C4-2B (cell line): ENCODE results near the gene PHETA2.

Source experiments
- H3K27ac ChIP-seq: fragments of 450-650 bp; 2 replicates; pipeline ENCODE4 v1.5.1; 2017
- ZFX ChIP-seq: fragments of 450-650 bp; IDR thresholded peaks from 2 replicates; pipeline ENCODE4 v1.6.1; 2017
- TF ChIP-seq, protein P1 (sequence below): fragments of 450-650 bp; conservative IDR thresholded peaks from 2 replicates; pipeline ENCODE4 v1.5.1; 2017; ENCODE audit warnings: mild to moderate bottlenecking

The PHETA2 gene

GRCh38 chr22:42077486-42078125 is 3.6 kb downstream of the PHETA2 start:
- TF ChIP-seq, protein P1, sequence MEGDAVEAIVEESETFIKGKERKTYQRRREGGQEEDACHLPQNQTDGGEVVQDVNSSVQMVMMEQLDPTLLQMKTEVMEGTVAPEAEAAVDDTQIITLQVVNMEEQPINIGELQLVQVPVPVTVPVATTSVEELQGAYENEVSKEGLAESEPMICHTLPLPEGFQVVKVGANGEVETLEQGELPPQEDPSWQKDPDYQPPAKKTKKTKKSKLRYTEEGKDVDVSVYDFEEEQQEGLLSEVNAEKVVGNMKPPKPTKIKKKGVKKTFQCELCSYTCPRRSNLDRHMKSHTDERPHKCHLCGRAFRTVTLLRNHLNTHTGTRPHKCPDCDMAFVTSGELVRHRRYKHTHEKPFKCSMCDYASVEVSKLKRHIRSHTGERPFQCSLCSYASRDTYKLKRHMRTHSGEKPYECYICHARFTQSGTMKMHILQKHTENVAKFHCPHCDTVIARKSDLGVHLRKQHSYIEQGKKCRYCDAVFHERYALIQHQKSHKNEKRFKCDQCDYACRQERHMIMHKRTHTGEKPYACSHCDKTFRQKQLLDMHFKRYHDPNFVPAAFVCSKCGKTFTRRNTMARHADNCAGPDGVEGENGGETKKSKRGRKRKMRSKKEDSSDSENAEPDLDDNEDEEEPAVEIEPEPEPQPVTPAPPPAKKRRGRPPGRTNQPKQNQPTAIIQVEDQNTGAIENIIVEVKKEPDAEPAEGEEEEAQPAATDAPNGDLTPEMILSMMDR, result no peak
- no peak for TF ChIP-seq ZFX
- H3K27ac ChIP-seq, result no peak overlapping the region; the same call in 1 of the 2 replicates

DNA sequence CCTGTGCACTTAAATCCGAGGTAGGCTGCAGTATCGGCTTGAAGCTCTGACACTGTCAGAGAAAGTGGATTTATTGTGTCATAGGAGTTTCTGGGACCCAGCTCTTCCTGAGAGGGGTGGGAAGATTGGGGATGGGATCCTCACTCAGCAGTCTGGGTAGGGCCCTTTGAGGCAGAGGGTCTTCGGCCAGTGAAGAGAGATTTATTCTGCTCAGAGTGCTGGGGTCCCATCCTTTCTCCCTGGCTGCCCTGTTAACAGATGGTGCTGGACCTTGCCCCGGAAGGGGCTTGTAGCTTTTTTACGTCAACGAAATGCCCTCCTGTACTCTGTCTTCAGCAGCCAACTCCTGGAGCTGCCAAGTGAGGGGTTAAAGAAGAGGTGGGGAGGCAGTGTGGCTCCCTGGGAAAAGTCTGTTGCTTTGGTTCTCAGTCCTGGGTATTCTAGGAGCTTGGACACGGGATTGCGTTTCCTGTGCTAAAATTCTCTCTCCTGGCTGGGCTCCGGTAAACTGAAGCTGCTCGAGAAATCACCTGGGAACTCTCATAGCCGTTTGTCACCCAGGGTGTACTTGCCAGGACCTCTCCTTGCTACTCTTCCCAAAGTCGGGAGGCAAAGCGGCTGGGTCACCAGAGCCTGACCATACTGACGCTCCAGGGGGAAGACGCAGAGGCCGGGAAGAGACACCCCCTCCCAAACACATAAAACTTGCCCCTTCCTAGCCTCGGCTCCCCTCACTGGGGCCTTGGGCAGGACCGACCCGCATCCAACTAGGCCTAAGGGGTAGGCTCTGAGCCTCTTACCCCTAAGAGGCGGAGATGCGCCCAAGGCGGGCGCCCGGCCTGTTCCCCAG is 4.6 kb downstream of the PHETA2 start:
- TF ChIP-seq ZFX, result no peak
- TF ChIP-seq, protein P1, result no peak
- H3K27ac ChIP-seq, result peak overlapping the region; percentile 93

DNA sequence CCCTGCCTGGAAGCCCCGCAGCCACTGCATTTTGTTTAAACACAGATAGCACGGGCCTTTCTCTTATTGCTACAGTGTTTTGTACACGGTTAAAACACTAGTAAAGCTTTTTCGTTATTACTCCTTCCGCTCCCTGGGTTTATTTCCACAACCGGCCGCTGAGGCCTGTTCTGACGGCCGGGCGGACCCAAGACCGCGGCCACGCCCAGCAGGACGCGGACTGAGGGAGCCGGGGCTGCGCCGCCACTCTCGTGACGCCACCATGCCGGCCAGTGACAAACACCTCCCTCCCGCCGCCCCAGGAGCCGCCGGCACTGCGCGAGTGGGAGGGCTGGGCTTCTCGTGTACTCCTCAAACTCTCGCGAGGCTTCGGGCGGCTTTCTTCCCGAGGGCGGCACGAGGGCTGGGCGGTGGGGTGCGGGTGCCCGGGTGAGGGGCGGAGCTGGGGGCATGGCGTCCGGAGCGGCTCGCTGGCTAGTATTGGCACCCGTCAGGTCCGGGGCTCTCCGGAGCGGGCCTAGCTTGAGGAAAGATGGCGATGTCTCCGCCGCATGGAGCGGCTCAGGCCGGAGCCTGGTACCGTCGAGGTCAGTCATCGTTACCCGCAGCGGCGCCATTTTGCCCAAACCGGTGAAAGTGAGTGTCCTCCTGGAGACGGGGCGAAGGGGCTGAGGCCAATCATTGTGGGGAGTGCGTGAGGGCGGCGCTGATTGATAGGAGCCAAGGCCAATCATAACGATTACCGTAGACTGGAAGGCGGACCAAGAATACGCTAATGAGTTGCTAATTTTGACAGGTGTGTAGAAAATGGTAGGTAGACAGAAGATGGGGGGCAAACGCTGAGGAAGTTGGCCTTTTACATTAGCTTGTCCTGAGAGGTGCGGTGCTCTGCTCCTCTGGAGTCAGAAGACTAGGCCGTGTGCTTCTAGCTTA is 5.5 kb downstream of the PHETA2 start, which contains the start of gene SMDT1:
SMDT1 (plus strand) TSS at position 382 of the 933 bp plus-strand sequence; CDS start at position 451, 69 bp downstream.
- peak; percentile 78 for TF ChIP-seq ZFX
- TF ChIP-seq, protein P1, result no peak
- peak within 1 kb of the TSS; percentile 93 for H3K27ac ChIP-seq

- H3K27ac ChIP-seq, result peak overlapping the region; percentile 93
- TF ChIP-seq ZFX, result no peak
- TF ChIP-seq, protein P1, result no peak
Measured at GRCh38 chr22:42080287-42080686, 6.2 kb downstream of the PHETA2 start.

GRCh38 chr22:42083119-42083518 is 9.1 kb downstream of the PHETA2 start:
- peak overlapping the region; percentile 93 for H3K27ac ChIP-seq
- TF ChIP-seq, protein P1, result no peak

- TF ChIP-seq, protein P1, result no peak
- no peak for TF ChIP-seq ZFX
- no peak overlapping the region for H3K27ac ChIP-seq
Measured at GRCh38 chr22:42084874-42085273, 10.8 kb downstream of the PHETA2 start.
